AG09309 (cell line): ENCODE measurements around the gene GOSR1.
"Not testable (repeated sequence)": the region's sequence is repeated elsewhere in the genome, so short reads cannot be mapped to it uniquely, and the experiment has no call there.

Experiments
- DNase-seq: peaks from one replicate; pipeline ENCODE4 v3.0.0-alpha.2; 2010; ENCODE audit warnings: low read depth
- H3K4me3 ChIP-seq: 2 replicates; pipeline ENCODE4 v1.5.1; 2011; ENCODE audit warnings: mild to moderate bottlenecking, low read depth, low read length, moderate library complexity; ENCODE audit not compliant: control insufficient read depth
- CTCF ChIP-seq: IDR thresholded peaks from 2 replicates; pipeline ENCODE4 v1.5.1; 2011; ENCODE audit warnings: mild to moderate bottlenecking, low read depth, low read length, inconsistent platforms; ENCODE audit not compliant: insufficient read depth, control insufficient read depth; ENCODE audit errors: missing control alignments

The GOSR1 gene

GRCh38 chr17:30557916-30558685, 80.9 kb downstream of the GOSR1 start:
- TF ChIP-seq CTCF, result no peak
- no peak overlapping the region for H3K4me3 ChIP-seq
- no peak for DNase-seq

GRCh38 chr17:30558686-30559545, 81.7 kb downstream of the GOSR1 start:
- no peak for TF ChIP-seq CTCF
- H3K4me3 ChIP-seq, result no peak overlapping the region
- DNase-seq, result no peak

- no peak for DNase-seq
- no peak overlapping the region for H3K4me3 ChIP-seq
- TF ChIP-seq CTCF, result no peak
Observed at GRCh38 chr17:30559656-30560055, 82.4 kb downstream of the GOSR1 start.

GRCh38 chr17:30560117-30561026, 83.2 kb downstream of the GOSR1 start:
- H3K4me3 ChIP-seq, DNase-seq: not testable (repeated sequence)

GRCh38 chr17:30561766-30562165, 84.6 kb downstream of the GOSR1 start:
- DNase-seq, H3K4me3 ChIP-seq: not testable (repeated sequence)

GRCh38 chr17:30563131-30563904, 86.1 kb downstream of the GOSR1 start:
- not testable (repeated sequence) for H3K4me3 ChIP-seq, DNase-seq

- H3K4me3 ChIP-seq, DNase-seq: not testable (repeated sequence)
Observed at GRCh38 chr17:30563905-30564390, 86.7 kb downstream of the GOSR1 start.

- DNase-seq, H3K4me3 ChIP-seq: not testable (repeated sequence)
Observed at GRCh38 chr17:30564422-30565072, 87.3 kb downstream of the GOSR1 start.
